Stimulated activated CD8-positive, alpha-beta memory T cell treated with anti-CD3 and anti-CD28 coated beads, Interleukin-2, amount 100 ng/mL, for 1 hour (primary cell): ENCODE data around the gene APEX2.
"Not testable (repeated sequence)": the region's sequence is repeated elsewhere in the genome, so short reads cannot be mapped to it uniquely, and the experiment has no call there.

Experiments
- DNase-seq, 2 donors: peaks; one replicate each; pipeline ENCODE4 v3.0.0-alpha.2; 2020; ENCODE audit warnings: low read depth in 2 of 2

APEX2 gene

DNA sequence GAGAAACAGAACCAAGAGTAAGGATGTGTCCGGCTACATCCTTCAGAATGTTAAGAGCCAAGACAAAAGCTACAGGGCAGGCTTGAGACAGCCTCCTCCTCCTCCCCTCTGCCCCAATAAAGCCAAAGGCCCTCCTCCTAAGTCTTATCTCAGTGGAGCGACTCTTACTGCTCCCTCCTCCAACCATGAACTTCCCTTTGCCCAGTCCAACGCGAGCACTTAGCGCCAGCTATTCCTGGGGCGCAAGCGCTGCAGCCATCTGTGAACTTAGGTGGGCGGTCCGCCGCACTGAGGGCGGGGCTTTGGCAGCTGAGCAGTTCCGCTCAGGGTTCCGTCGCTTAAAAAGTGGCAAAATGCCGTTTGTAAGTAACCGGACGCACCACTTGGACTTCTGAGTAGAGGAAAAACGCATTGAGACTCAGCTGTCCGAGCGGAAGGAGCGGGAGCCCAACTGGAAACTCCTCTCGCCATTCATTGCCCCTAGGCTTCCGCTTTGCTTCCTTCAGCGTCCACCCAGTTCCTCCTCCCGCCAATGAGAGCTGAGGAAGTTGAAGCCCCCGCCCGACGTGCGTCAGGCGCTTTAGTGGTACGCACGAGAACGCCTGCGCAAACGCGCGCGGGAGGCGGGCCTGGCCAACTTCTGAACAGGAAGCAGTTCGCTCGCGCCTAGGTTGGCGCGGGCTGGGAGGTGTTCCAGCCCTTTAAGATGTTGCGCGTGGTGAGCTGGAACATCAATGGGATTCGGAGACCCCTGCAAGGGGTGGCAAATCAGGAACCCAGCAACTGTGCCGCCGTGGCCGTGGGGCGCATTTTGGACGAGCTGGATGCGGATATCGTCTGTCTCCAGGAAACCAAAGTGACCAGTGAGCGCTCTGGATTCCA lies at the start of gene APEX2:
Gene APEX2, plus strand, starts transcription at position 647 of the 882 bp plus-strand sequence. Its CDS starts 60 bp downstream, at position 707.
- peak; percentile 72 to 75 for DNase-seq

DNA sequence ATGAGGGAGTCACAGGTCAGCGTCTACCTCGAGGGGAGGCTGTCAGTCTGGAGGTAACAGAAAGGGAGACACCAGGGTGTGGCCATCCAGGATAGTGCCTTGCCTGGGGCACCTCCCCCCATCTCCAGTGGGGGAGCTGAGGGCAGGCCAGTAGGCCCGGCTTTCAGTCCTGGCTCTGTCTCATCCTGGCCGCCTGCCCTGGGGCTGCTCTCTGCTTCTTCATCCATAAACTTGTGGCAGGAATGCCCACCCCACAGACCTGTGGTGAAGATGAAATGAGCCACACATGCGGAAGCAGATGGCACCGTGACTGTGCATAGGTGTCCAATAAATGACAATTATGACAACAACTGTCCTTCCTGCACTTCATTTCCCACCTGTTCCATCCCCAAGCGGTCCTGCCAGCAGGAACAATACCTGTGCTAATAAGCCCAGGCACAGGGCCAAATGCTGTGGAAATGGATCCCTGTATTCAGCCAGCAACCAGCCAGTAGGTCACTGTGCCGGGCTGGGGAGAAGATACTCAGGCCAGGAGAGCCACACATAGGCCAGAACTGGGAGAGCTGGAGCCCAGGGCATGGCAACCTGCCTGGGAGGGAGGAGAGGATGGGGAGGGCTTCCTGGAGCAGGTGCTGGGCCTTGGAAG lies 49.3 kb upstream of the APEX2 start:
- no peak for DNase-seq

DNA sequence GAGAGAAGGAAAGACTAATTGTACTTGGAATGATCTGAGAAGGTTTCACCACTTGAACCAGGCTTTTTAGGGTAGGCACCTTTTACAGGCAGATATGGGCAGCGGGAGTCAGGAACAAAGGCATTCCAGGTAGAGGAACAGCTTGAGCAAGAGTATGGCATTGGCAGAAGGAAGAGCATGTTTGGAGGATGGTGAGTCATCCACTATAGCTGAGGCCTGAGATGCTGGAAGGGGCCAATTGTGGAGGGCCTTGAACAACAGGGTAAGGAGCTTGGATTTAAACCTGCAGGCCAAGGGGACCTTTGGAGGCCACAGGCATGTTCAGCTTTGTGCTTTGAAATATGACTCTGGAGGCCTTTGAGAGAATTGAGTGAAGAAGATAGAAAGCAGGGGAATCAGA lies 38.4 kb upstream of the APEX2 start:
- DNase-seq, result no peak

DNA sequence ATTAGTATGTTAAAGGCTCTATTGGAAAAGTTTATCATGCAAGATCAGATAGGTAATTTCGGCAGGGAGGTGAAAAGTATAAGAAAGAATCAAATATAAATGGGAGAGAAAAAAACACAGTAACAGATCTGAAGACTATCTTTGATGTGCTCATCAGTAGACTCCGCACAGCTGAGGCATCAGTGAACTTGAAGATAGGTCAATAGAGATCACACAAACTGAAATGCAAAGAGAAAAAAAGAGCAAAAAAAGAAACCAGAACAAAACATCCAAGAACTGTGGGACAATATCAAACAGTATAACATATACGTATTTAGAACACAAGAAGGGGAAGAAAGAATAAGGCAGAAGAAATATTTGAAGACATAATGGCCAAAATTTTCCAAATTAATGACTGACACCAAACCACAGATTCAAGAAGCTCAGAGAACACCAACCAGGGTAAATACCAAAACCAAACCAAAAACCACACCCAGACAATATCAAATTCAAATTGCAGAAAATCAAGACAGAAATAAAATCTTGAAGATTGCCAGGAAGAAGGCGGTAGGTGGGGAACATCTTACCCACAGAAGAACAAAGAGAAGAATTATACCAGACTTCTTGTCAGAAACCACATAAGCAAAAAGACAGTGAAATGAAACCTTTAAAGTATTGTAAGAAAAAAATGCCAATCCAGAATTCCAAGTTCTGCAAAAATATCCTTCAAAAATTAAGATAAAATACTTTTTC lies 35.2 kb upstream of the APEX2 start:
- DNase-seq, result no peak

- DNase-seq, result no peak
These were observed 22.8 kb upstream of the APEX2 start for GRCh38 chrX:54977387-54977786.

DNA sequence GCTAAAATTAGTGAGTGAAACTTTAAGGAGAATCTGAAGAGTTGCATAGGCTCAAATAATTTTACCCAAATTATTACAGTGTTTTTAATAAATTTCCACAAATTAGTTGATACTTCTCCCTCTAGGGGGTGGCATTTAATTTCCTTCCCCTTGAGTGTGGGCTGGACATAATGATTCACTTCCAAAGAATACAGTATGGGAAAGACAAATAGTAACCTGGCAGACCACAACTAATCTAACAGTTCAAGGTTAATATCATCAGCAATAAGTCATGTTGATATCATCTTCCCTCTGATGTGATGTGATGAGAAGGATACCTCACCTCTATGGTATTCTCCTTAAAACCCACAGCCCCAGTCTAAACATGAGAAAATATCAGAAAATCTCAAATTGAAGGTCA lies 21.7 kb upstream of the APEX2 start:
- DNase-seq, result no peak

GRCh38 chrX:54979432-54979831 lies 20.7 kb upstream of the APEX2 start:
- no peak for DNase-seq

- no peak for DNase-seq
These were observed 19.8 kb upstream of the APEX2 start for GRCh38 chrX:54980334-54980733.

DNA sequence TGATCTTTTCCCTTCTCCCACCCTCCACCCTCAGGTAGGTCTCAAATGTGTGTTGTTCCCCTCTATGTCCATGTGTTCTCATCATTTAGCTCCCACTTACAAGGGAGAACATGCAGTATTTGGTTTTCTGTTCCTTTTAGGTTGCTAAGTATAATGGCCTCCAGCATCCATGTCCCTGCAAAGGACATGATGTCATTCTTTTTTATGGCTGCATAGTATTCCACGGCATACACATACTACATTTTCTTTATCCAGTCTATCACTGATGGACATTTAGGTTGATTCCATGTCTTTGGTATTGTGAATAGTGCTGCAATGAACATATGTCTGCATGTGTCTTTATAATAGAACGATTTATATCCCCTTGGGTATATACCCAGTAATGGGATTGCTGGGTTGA lies 16.9 kb upstream of the APEX2 start:
- DNase-seq, result not testable (repeated sequence)

DNA sequence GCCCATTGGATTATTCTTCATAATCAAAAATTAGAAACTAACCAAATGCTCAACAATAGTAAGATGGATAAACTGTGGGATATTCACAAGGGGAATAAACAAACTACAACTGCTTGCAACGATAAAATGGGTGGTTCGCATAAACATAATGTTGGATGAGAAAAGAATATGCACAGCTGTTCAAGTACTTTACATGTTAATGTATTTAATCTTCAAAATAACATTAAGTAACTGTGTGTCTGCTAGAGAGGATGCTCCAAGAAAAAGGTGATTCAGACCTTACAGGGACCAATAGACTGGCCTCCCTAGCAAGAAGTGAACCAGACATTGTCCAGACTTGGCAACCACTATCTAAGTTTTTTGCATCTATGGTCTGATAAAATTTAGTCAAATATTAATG lies 8.5 kb upstream of the APEX2 start:
- DNase-seq, result no peak

DNA sequence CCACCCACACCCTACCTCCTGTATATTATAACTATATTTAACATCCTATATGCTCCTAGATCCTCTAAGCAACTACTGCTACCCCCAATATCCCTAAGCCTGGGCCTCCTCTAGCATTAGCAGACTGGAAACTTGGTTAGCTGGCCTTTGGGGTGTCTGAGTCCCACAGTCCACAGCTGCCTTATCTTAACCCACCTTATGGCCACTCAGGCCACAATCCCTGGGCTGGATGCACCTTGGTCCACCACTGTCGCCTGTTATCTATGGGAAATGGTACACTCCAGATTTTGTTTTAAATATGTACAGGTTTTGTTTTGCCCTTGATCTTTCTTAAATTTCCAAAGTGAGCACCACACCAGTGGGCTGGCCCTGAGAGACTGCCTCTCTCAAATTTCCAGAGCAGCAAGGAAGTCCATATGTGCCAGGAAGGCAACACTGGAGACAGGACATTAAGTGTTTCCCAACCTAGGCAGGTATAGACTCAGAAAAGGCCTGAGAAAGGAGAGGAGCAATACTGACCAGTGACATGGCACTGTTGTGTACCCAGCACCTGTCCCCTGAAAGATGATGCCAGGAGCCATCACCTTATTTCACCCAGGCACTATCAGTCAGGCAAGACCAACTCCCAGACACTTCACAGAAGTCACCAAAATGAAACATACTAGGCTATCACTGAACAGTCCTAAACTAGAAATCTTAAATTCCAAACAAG lies 7.1 kb upstream of the APEX2 start:
- no peak for DNase-seq

DNA sequence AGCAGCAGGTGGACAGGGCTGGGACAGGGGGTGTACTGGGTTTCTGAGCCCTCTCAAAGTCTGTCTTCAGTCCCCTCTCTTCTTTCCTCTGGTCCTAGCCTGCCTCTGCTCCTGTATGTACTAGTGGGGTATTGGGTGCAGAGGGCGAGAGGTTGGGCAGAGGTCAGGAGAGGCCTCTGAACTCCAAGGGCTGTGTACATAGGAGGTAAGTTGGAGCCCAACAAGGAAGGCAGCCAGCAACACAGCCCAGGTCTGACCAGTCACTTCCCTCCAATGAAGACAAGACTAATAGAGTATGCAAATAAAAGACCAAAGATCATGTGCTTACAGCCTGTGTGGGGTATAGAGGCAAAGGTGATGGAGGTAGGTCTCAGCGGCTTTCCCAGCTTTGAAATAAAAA lies 6.1 kb upstream of the APEX2 start, which contains the start of gene PFKFB1:
Gene PFKFB1, minus strand, starts transcription at position 90 of the 400 bp plus-strand sequence. CDS start 181 bp downstream, outside the sequence.
- no peak for DNase-seq

GRCh38 chrX:54994668-54995351 lies 5.4 kb upstream of the APEX2 start:
- no peak for DNase-seq

DNA sequence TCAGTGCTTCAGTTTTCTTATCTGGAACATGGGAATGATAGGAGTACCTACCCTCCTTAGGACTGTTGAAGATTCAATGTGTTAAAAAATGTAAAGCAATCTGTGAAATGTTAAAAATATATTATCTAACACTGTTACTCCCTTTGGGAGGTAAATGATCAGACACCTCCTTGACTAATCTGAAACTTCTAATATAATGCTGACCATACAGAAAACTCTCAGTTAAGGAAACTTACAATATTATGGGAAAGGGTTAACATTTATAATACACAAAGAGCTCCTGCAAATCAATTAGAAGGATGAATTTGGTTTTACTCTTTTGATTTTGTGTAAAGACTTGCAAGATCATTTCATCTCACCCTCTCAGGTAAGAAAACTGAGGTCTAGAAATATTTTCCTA lies 4.5 kb upstream of the APEX2 start:
- no peak for DNase-seq

- DNase-seq, result no peak
These were observed 4.1 kb downstream of the APEX2 start for GRCh38 chrX:55004231-55004630.

- no peak for DNase-seq
These were observed 5.1 kb downstream of the APEX2 start for GRCh38 chrX:55005256-55005655.

DNA sequence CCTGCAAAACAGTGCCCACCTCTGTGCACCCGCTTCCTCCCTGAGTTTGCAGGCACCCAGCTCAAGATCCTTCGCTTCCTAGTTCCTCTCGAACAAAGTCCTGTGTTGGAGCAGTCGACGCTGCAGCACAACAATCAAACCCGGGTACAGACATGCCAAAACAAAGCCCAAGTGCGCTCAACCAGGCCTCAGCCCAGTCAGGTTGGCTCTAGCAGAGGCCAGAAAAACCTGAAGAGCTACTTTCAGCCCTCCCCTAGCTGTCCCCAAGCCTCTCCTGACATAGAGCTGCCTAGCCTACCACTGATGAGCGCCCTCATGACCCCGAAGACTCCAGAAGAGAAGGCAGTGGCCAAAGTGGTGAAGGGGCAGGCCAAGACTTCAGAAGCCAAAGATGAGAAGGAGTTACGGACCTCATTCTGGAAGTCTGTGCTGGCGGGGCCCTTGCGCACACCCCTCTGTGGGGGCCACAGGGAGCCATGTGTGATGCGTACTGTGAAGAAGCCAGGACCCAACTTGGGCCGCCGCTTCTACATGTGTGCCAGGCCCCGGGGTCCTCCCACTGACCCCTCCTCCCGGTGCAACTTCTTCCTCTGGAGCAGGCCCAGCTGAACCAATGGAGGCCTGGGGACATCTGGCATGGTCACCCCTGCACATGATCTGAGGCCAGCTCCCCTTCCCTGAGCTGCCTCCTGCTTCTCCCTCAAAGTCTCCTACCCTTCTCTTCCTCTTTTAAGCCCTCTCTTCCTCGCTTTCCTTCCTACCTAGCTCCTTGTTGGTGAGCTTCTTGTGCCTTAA lies 6.9 kb downstream of the APEX2 start:
- no peak for DNase-seq

DNA sequence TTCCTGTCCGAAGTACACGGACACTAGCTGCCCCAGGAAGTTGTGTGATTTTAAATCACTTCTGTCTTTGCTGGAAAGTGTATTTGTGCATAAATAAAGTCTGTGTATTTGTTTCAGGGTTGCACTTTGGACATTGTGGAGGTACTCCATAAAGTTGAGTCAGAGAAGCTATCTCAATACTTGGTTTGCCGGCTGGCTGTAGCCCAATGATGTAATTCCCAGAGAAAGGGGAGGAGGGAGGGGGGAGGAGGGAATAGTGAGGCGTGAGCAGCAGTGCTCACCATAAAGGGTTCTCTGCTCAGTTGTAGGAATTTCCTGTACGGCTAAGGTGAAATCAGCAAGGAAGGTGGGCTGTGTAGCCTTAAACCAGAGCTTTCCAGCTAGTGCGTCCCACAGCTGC lies 7.5 kb downstream of the APEX2 start:
- no peak for DNase-seq

DNA sequence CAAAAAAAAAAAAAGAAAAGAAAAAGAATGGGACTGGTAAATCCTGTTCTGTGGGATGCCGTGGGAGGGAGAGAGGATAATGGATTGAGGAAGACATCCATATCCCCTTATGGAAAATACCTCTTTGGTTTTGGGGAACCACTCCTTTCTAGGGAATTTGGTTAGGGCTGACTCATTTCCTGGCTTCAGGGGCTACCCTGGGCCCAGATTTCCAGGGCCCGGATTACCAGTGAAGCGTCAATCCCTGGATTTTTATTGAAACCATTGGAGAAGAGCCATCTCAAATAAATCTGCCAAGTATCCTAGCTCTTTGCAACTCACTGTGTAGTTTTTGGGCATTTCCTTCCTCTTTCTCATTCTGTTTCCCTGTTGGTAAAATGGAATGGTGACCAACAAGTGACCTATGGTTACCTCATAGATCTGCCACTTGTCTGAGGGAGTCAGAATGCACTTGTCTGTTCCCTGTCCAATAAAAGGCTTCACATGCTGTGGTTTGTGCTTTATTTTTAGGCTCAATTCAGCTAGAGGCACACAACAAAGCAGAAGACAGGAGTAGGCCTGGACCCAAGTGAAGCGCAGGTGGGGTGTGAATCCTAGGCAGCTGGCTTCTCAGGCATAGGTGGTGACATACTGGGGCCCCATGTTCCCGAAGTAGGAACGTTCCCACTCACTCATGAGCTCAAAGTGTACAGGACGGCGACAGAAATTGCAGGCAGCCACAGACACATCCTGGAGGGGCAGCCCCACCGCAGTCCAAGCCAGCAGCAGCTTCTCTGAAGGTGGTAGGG lies 8.6 kb downstream of the APEX2 start:
- no peak for DNase-seq

- no peak for DNase-seq
These were observed 11.1 kb downstream of the APEX2 start for GRCh38 chrX:55011294-55011693.
